SK-N-SH (cell line): Measurements from ENCODE around the gene MGST2. TPM values are rescaled to one million over a fixed set of nuclear protein-coding genes. Genes with fewer than 3 reads are reported as not detected.

Experiments
- CTCF ChIA-PET: fragments of 300-600, 350-600 bp; formaldehyde crosslinking; extraction: SDS; loops from one replicate; lab custom pipeline; 2021; lab: Yijun Ruan, JAX
- POLR2A ChIA-PET: fragments of 350-600 bp; sonication (Branson Sonifier 250); formaldehyde crosslinking; extraction: SDS; loops from one replicate; lab custom pipeline; 2020; ENCODE audit warnings: antibody characterized with exemption, inconsistent platforms; lab: Yijun Ruan, JAX
- DNase-seq: peaks from one replicate; pipeline ENCODE4 v3.0.0; 2012
- H2AFZ ChIP-seq: fragments of 200-600 bp; sonication (generic); 2 replicates; pipeline ENCODE4 v1.8.1; 2016; ENCODE audit warnings: antibody characterized with exemption, mild to moderate bottlenecking, low read depth
- H3F3A ChIP-seq: fragments of 200-600 bp; sonication (generic); replicated peaks from 2 replicates; pipeline ENCODE3; 2016; ENCODE audit warnings: antibody characterized with exemption, mild to moderate bottlenecking; ENCODE audit not compliant: insufficient read depth
- H3K27ac ChIP-seq, 2 experiments: fragments of 200-500 bp in 1 of 2; fragments of 200-600 bp in 1 of 2; sonication (Bioruptor generic) in 1 of 2; sonication (generic), shearing (Covaris generic) in 1 of 2; 2 replicates each; pipeline versions ENCODE4 v1.5.1 to v1.6.1; 2014 to 2016; ENCODE audit warnings: low read depth in 2 of 2, inconsistent platforms in 1 of 2, low read length in 1 of 2, mild to moderate bottlenecking in 1 of 2, mixed read lengths in 1 of 2
- H3K27me3 ChIP-seq: fragments of 200-600 bp; sonication (generic), shearing (Covaris generic); 2 replicates; pipeline ENCODE4 v1.6.1; 2016; ENCODE audit warnings: mixed run types; ENCODE audit not compliant: insufficient read depth
- H3K36me3 ChIP-seq, 2 experiments: fragments of 200-500 bp in 1 of 2; fragments of 200-600 bp in 1 of 2; sonication (Bioruptor generic) in 1 of 2; sonication (generic) in 1 of 2; replicated peaks in 1 of 2; 2 replicates each; pipeline versions ENCODE3 to v1.5.1; 2014 to 2016; ENCODE audit warnings: low read length in 1 of 2, mild to moderate bottlenecking in 1 of 2; ENCODE audit not compliant: insufficient read depth in 2 of 2, control insufficient read depth in 1 of 2
- H3K4me1 ChIP-seq, 2 experiments: fragments of 200-500 bp in 1 of 2; fragments of 200-600 bp in 1 of 2; sonication (Bioruptor generic) in 1 of 2; sonication (generic), shearing (Covaris generic) in 1 of 2; 2 replicates each; pipeline versions ENCODE4 v1.5.1 to v1.6.1; 2014 to 2016; ENCODE audit warnings: low read depth in 1 of 2, low read length in 1 of 2, mixed run types in 1 of 2; ENCODE audit not compliant: insufficient read depth in 2 of 2, control insufficient read depth in 1 of 2
- H3K4me2 ChIP-seq: fragments of 200-600 bp; sonication (generic), shearing (Covaris generic); 2 replicates; pipeline ENCODE4 v1.6.1; 2017; ENCODE audit warnings: mixed run types
- H3K4me3 ChIP-seq, 2 experiments: fragments of 200-500 bp in 1 of 2; fragments of 200-600 bp in 1 of 2; sonication (Bioruptor generic) in 1 of 2; sonication (generic), shearing (Covaris generic) in 1 of 2; 2 replicates each; pipeline versions ENCODE4 v1.5.1 to v1.8.1; 2014 to 2016; ENCODE audit warnings: low read depth in 2 of 2, inconsistent platforms in 1 of 2, low read length in 1 of 2, mild to moderate bottlenecking in 1 of 2, mixed read lengths in 1 of 2, moderate library complexity in 1 of 2
- H3K79me2 ChIP-seq: fragments of 200-600 bp; sonication (generic); 2 replicates; pipeline ENCODE4 v1.8.1; 2017; ENCODE audit warnings: mild to moderate bottlenecking; ENCODE audit not compliant: insufficient read depth
- H3K9ac ChIP-seq: fragments of 200-600 bp; sonication (generic); 2 replicates; pipeline ENCODE4 v1.6.1; 2017; ENCODE audit warnings: mixed run types
- H3K9me2 ChIP-seq: fragments of 200-600 bp; sonication (generic); 2 replicates; pipeline ENCODE4 v1.6.1; 2017; ENCODE audit warnings: mixed run types
- H3K9me3 ChIP-seq: fragments of 200-600 bp; sonication (generic); 2 replicates; pipeline ENCODE4 v1.6.1; 2017; ENCODE audit warnings: mixed run types, mild to moderate bottlenecking, moderate library complexity
- H4K20me1 ChIP-seq: fragments of 200-600 bp; sonication (generic); 2 replicates; pipeline ENCODE4 v1.6.1; 2017; ENCODE audit warnings: mild to moderate bottlenecking, mixed run types; ENCODE audit not compliant: insufficient read depth
- CHD2 ChIP-seq: fragments of 150-350 bp; IDR thresholded peaks from 2 replicates; pipeline ENCODE4 v1.6.1; 2018; ENCODE audit warnings: low read length; ENCODE audit not compliant: partially characterized antibody
- ELF1 ChIP-seq: IDR thresholded peaks from 2 replicates; pipeline ENCODE4 v1.4.0; 2012
- EZH2phosphoT487 ChIP-seq: fragments of 200-600 bp; sonication (generic); IDR thresholded peaks from 2 replicates; pipeline ENCODE4 v1.6.1; 2017; ENCODE audit warnings: low read depth, mixed run types, mild to moderate bottlenecking, antibody characterized with exemption, moderate library complexity, borderline replicate concordance
- GABPA ChIP-seq: IDR thresholded peaks from 2 replicates; pipeline ENCODE4 v1.4.0; 2012; ENCODE audit warnings: low read depth, mild to moderate bottlenecking
- JUND ChIP-seq: IDR thresholded peaks from 2 replicates; pipeline ENCODE4 v1.4.0; 2012
- RXRA ChIP-seq: IDR thresholded peaks from 2 replicates; pipeline ENCODE4 v1.4.0; 2012; ENCODE audit warnings: low read depth, mild to moderate bottlenecking, borderline replicate concordance
- SIN3A ChIP-seq: IDR thresholded peaks from 2 replicates; pipeline ENCODE4 v1.6.1; 2012; ENCODE audit warnings: low read depth, mild to moderate bottlenecking, low read length, moderate library complexity, borderline replicate concordance
- SMC3 ChIP-seq: IDR thresholded peaks from 2 replicates; pipeline ENCODE4 v1.6.1; 2012; ENCODE audit warnings: low read depth, low read length, improper control_type of control experiment
- TCF12 ChIP-seq: IDR thresholded peaks from 2 replicates; pipeline ENCODE4 v1.4.0; 2012
- WGBS: methylation state at CpG from one replicate; pipeline ENCODE4 v1.1.6; 2017; ENCODE audit warnings: low lambda C conversion rate; 5-methylcytosine and 5-hydroxymethylcytosine counted together
- polyA plus RNA-seq, 3 experiments: library from polyadenylated mRNA; depleted of rRNA; stranded (reverse); fragments of >200 nt; gene quantifications; 2 replicates each; pipeline ENCODE4 v1.2.3, GENCODE V29; 2012
- TF ChIP-seq, protein P1 (sequence below): IDR thresholded peaks from 2 replicates; pipeline ENCODE4 v1.6.1; 2012; ENCODE audit warnings: mild to moderate bottlenecking, low read depth, low read length, moderate library complexity
- TF ChIP-seq, protein P2 (sequence below): fragments of 200-600 bp; sonication (generic); IDR thresholded peaks from 2 replicates; pipeline ENCODE4 v1.6.1; 2017; ENCODE audit warnings: antibody characterized with exemption, mild to moderate bottlenecking, moderate library complexity
- TF ChIP-seq, protein P3 (sequence below): fragments of 150-350 bp; IDR thresholded peaks from 2 replicates; pipeline ENCODE4 v1.6.1; 2017; ENCODE audit warnings: antibody characterized with exemption, low read length, low read depth, borderline replicate concordance

Gene MGST2
- polyA plus RNA-seq, 1 of the 3 experiments (the other 2 are of a cell fraction) = 26.5 TPM

DNA sequence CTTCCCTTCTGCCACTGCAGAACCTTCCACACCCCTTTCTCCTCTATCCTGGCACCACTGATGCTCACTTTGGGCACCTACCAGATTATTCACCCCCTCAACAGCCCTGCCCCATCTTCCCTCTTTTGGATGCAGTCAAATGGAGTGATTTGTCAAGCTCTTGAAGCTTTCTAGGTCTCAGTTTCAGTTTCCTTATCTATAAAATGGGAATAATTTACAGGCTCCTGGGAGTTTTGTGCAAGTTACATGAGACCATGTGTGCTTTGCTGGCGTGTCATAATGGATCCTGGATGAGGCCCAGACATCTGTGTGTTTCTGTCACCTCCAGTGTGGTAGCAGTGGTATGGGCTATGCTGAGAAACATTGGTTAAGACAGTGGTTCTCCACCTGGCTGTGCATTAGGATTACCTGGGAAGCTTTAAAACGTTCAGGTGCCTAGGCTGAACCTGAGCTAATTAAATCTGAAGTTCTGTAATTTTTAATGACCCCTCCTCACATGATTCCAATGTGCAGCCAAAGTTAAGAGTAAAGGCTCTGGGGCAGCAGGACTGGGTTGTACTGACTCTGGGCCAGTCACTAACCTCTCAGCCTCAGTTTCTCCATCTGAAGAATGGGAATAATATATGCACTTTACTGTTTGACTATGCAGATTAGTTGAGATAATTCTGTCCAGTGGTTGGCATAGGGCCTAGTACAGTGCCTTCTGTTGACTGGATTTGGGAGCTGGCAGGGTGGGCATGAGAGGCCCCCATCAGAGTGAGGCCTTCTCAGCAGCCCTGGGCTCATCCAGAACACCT lies 6.8 kb upstream of the MGST2 start:
- Histone ChIP-seq H3K27me3 (no peaks in the 10 kb centered on the region), H3K36me3 (no peaks in the 10 kb centered on the region), H3K9me3 (no peaks in the 10 kb centered on the region), H3K27ac (no peak overlapping the region), H3K9ac (no peak overlapping the region), H2AFZ (no peak overlapping the region), H3K4me2 (no peak overlapping the region)
- CTCF ChIA-PET = interaction anchor here (0.7 to 12.9 kb wide), 7 partner anchors 9 to 701 kb away, joined by 3 to 157 read pairs (median 5); partner anchors contain the start of gene SETD7
- WGBS = 65% methylated on average over 2 of the region's 2 CpGs
- no peak for DNase-seq
- TF ChIP-seq SMC3 (no peak), GABPA (no peak), RXRA (no peak), ELF1 (no peak), SIN3A (no peak), JUND (no peak), EZH2phosphoT487 (no peak), TCF12 (no peak), CHD2 (no peak)
- TF ChIP-seq, protein P1, sequence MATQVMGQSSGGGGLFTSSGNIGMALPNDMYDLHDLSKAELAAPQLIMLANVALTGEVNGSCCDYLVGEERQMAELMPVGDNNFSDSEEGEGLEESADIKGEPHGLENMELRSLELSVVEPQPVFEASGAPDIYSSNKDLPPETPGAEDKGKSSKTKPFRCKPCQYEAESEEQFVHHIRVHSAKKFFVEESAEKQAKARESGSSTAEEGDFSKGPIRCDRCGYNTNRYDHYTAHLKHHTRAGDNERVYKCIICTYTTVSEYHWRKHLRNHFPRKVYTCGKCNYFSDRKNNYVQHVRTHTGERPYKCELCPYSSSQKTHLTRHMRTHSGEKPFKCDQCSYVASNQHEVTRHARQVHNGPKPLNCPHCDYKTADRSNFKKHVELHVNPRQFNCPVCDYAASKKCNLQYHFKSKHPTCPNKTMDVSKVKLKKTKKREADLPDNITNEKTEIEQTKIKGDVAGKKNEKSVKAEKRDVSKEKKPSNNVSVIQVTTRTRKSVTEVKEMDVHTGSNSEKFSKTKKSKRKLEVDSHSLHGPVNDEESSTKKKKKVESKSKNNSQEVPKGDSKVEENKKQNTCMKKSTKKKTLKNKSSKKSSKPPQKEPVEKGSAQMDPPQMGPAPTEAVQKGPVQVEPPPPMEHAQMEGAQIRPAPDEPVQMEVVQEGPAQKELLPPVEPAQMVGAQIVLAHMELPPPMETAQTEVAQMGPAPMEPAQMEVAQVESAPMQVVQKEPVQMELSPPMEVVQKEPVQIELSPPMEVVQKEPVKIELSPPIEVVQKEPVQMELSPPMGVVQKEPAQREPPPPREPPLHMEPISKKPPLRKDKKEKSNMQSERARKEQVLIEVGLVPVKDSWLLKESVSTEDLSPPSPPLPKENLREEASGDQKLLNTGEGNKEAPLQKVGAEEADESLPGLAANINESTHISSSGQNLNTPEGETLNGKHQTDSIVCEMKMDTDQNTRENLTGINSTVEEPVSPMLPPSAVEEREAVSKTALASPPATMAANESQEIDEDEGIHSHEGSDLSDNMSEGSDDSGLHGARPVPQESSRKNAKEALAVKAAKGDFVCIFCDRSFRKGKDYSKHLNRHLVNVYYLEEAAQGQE = no peak
- TF ChIP-seq, protein P2, sequence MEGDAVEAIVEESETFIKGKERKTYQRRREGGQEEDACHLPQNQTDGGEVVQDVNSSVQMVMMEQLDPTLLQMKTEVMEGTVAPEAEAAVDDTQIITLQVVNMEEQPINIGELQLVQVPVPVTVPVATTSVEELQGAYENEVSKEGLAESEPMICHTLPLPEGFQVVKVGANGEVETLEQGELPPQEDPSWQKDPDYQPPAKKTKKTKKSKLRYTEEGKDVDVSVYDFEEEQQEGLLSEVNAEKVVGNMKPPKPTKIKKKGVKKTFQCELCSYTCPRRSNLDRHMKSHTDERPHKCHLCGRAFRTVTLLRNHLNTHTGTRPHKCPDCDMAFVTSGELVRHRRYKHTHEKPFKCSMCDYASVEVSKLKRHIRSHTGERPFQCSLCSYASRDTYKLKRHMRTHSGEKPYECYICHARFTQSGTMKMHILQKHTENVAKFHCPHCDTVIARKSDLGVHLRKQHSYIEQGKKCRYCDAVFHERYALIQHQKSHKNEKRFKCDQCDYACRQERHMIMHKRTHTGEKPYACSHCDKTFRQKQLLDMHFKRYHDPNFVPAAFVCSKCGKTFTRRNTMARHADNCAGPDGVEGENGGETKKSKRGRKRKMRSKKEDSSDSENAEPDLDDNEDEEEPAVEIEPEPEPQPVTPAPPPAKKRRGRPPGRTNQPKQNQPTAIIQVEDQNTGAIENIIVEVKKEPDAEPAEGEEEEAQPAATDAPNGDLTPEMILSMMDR = no peak
- TF ChIP-seq, protein P3, sequence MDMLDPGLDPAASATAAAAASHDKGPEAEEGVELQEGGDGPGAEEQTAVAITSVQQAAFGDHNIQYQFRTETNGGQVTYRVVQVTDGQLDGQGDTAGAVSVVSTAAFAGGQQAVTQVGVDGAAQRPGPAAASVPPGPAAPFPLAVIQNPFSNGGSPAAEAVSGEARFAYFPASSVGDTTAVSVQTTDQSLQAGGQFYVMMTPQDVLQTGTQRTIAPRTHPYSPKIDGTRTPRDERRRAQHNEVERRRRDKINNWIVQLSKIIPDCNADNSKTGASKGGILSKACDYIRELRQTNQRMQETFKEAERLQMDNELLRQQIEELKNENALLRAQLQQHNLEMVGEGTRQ = no peak
- TF ChIP-seq, all 33 proteins: peak for 0
- H3K9me2 ChIP-seq = no peaks in the 10 kb centered on the region
- POLR2A ChIA-PET = interaction anchor here (0.6 kb wide), 1 partner anchor 300 kb away, joined by 3 read pairs; no protein-coding TSS in a partner anchor
- H3K4me3 ChIP-seq = no peak overlapping the region
- H3K79me2 ChIP-seq = no peaks in the 10 kb centered on the region
- H4K20me1 ChIP-seq = no peaks in the 10 kb centered on the region
- no peaks in the 10 kb centered on the region for H3F3A ChIP-seq
- H3K4me1 ChIP-seq = peaks cover 6 to 11% of the 10 kb centered on the region in 2 experiments; a peak in 2 of 4 replicates
